Measurements from ENCODE around the gene DOK4.

Gene DOK4

DNA sequence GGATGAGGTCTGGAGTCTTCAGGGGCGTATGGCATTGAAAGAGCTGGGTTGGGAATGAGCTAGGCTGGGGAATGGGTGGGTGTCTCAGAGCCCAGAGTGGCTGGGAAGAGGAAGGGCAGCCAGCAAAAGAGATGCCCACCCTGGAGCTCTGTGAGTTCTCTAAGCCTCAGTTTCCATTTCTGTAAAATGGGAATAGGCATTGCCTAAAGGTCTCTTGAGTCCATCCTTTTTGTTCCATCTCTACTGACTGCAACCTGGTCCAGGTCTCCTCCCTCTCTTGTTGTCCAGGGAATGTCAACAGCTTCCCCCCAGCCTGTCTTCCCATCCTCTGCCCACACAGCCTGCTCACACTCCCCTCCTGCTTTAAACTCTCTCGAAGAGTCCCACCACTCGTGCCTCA lies 30.5 kb upstream of the DOK4 start:
- Histone ChIP-seq H3K36me3 (ENCODE audit: control insufficient read depth, insufficient read depth, low read length) (no peaks in the 10 kb centered on the region), H3K9ac (ENCODE audit: low read length) (no peak overlapping the region), H3K4me3 (ENCODE audit: low read length) (no peak overlapping the region), H3K4me1 (ENCODE audit: control insufficient read depth, insufficient read depth, low read length) (no peaks in the 10 kb centered on the region), H3K9me3 (ENCODE audit: control insufficient read depth, low read length) (no peaks in the 10 kb centered on the region), H3K27me3 (ENCODE audit: control insufficient read depth, insufficient read depth, low read length) (no peaks in the 10 kb centered on the region)

DNA sequence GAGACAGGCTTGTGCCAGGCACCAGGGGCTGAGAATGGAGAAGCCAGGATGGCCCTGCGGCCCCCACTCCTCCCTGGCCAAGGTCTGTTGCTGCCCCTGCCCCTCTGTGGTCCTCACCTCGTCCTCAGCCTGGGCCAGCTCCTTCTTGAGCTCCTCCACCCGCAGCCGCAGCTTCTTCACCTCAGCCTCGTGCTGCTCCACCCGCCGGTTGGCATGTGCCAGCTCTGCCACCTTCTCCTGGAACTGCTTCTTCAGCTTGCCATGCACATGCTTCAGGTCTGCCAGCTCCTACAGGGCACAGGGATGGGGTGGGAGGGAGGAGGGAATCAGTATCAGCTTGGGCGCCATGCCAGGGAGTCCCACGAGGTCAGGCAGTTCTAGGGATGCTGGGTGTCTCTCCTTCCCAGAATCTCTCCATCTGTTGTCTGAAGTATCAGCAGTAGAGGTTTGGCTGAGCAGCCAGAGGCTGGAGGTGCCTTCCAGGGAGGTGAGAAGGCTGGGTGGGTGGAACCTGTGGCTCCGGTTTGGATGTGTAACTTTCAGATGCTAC lies 30.0 kb upstream of the DOK4 start:
- Histone ChIP-seq H3K9ac (ENCODE audit: low read length) (no peak overlapping the region), H3K27me3 (ENCODE audit: control insufficient read depth, insufficient read depth, low read length) (no peaks in the 10 kb centered on the region), H3K9me3 (ENCODE audit: control insufficient read depth, low read length) (no peaks in the 10 kb centered on the region), H3K4me1 (ENCODE audit: control insufficient read depth, insufficient read depth, low read length) (no peaks in the 10 kb centered on the region), H3K4me3 (ENCODE audit: low read length) (no peak overlapping the region), H3K36me3 (ENCODE audit: control insufficient read depth, insufficient read depth, low read length) (no peaks in the 10 kb centered on the region)

GRCh38 chr16:57514791-57515600 lies 28.7 kb upstream of the DOK4 start:
- Histone ChIP-seq H3K4me3 (ENCODE audit: low read length) (no peak overlapping the region), H3K9ac (ENCODE audit: low read length) (no peak overlapping the region), H3K27me3 (ENCODE audit: control insufficient read depth, insufficient read depth, low read length) (no peaks in the 10 kb centered on the region), H3K4me1 (ENCODE audit: control insufficient read depth, insufficient read depth, low read length) (peaks cover 3% of the 10 kb centered on the region), H3K36me3 (ENCODE audit: control insufficient read depth, insufficient read depth, low read length) (no peaks in the 10 kb centered on the region), H3K9me3 (ENCODE audit: control insufficient read depth, low read length) (no peaks in the 10 kb centered on the region)

DNA sequence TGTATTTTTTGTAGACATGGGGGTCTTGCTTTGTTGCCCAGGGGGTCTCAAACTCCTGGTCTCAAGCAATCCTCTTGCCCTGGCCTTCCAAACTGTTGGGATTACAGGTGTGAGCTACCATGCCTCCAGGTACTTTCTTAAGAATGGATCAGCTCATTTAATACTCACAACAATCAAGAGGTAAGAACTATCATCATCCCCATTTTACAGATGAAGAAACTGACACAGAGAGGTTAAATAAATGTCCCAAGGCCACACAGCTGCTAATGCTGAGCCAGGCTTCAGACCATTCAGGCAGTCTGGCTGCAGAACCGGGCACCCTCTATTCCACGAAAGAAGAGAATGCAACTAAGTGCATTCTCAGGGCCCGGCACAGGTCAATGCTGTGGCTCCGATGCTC lies 28.1 kb upstream of the DOK4 start:
- peaks cover 6% of the 10 kb centered on the region for H3K4me1 ChIP-seq (ENCODE audit: control insufficient read depth, insufficient read depth, low read length)
- H3K36me3 ChIP-seq (ENCODE audit: control insufficient read depth, insufficient read depth, low read length), result no peaks in the 10 kb centered on the region
- H3K9me3 ChIP-seq (ENCODE audit: control insufficient read depth, low read length), result no peaks in the 10 kb centered on the region
- peaks cover 3% of the 10 kb centered on the region for H3K27me3 ChIP-seq (ENCODE audit: control insufficient read depth, insufficient read depth, low read length)
- H3K9ac ChIP-seq (ENCODE audit: low read length), result no peak overlapping the region
- no peak overlapping the region for H3K4me3 ChIP-seq (ENCODE audit: low read length)

GRCh38 chr16:57513371-57514102 lies 27.2 kb upstream of the DOK4 start:
- Histone ChIP-seq H3K9me3 (ENCODE audit: control insufficient read depth, low read length) (no peaks in the 10 kb centered on the region), H3K9ac (ENCODE audit: low read length) (no peak overlapping the region), H3K27me3 (ENCODE audit: control insufficient read depth, insufficient read depth, low read length) (peaks cover 3% of the 10 kb centered on the region), H3K4me1 (ENCODE audit: control insufficient read depth, insufficient read depth, low read length) (peaks cover 6% of the 10 kb centered on the region), H3K36me3 (ENCODE audit: control insufficient read depth, insufficient read depth, low read length) (no peaks in the 10 kb centered on the region), H3K4me3 (ENCODE audit: low read length) (no peak overlapping the region)

DNA sequence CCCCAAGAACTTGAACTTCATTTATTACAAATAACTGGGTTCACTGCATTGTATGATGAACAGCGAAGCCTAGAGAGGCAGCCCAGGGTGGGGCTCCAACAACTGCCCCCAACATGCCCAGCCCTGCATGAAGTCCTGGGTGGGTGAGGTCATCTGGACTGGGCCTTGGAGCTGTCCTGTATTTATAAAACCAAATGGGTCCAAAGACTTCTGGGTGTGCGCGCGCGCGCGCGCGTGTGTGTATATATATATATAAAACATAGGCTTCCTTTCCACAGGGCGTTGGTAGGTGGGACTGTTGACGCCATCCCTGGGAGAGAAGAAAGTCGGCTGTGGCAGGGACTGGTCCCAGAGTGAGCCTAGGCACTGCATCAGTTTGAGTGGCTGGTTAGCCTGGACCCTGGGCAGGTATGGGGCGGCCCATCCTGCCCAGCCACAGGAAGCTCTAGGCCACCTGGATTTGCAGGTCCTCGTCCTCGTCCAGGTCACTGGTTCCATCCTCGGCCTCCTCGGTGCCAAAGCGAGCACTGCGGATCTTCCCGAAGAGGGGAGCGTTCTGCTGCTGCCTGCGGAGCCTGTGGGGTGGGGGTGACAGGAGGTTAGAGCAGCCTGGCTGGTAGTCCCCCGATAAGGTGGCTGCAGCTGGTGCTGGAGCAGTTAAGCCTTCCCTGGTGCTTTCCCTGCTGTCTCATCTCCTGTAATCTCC lies 26.2 kb upstream of the DOK4 start:
- Histone ChIP-seq H3K9me3 (ENCODE audit: control insufficient read depth, low read length) (no peaks in the 10 kb centered on the region), H3K9ac (ENCODE audit: low read length) (no peak overlapping the region), H3K27me3 (ENCODE audit: control insufficient read depth, insufficient read depth, low read length) (peaks cover 7% of the 10 kb centered on the region), H3K4me1 (ENCODE audit: control insufficient read depth, insufficient read depth, low read length) (peaks cover 6% of the 10 kb centered on the region), H3K4me3 (ENCODE audit: low read length) (no peak overlapping the region), H3K36me3 (ENCODE audit: control insufficient read depth, insufficient read depth, low read length) (no peaks in the 10 kb centered on the region)

GRCh38 chr16:57510016-57510871 lies 24.0 kb upstream of the DOK4 start:
- Histone ChIP-seq H3K9ac (ENCODE audit: low read length) (no peak overlapping the region), H3K27me3 (ENCODE audit: control insufficient read depth, insufficient read depth, low read length) (peaks cover 14% of the 10 kb centered on the region), H3K9me3 (ENCODE audit: control insufficient read depth, low read length) (no peaks in the 10 kb centered on the region), H3K4me3 (ENCODE audit: low read length) (no peak overlapping the region), H3K4me1 (ENCODE audit: control insufficient read depth, insufficient read depth, low read length) (peaks cover 6% of the 10 kb centered on the region), H3K36me3 (ENCODE audit: control insufficient read depth, insufficient read depth, low read length) (no peaks in the 10 kb centered on the region)

DNA sequence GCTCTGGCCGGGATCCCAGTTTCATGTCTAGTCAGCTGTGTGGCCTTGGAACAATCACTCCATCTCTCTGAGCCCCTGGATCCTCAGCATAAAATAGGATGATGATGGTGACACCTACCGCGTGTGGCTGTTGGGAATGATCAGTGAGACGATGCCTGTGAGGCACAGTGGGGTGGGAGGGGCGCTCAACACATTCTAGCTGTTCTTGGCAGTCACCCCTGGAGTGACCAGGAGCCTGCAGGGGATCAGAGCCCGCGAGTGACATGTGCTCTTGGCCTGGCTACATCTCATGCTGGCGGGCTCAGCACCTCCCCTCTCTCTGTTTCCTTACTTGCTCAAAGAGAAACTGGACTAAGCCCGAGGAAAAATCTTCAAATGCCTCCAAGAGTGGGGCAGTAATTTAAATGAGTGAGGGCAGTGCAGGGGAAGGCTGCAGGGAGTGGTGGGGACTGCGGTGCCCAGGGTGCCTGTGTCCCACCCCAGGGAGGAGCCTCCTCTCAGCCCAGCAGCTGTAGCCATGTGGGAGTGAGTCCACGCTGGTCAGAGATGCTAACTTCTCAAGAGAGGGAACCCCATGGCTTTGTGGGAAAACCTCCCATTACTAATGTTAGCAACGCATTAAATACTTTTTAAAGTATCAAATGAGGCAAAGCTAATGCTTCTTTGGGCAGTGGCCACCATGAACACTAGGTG lies 23.1 kb upstream of the DOK4 start:
- Histone ChIP-seq H3K36me3 (ENCODE audit: control insufficient read depth, insufficient read depth, low read length) (no peaks in the 10 kb centered on the region), H3K27me3 (ENCODE audit: control insufficient read depth, insufficient read depth, low read length) (peaks cover 14% of the 10 kb centered on the region), H3K9ac (ENCODE audit: low read length) (no peak overlapping the region), H3K4me1 (ENCODE audit: control insufficient read depth, insufficient read depth, low read length) (peaks cover 6% of the 10 kb centered on the region), H3K4me3 (ENCODE audit: low read length) (no peak overlapping the region), H3K9me3 (ENCODE audit: control insufficient read depth, low read length) (no peaks in the 10 kb centered on the region)

- Histone ChIP-seq H3K9ac (ENCODE audit: low read length) (no peak overlapping the region), H3K27me3 (ENCODE audit: control insufficient read depth, insufficient read depth, low read length) (peaks cover 14% of the 10 kb centered on the region), H3K36me3 (ENCODE audit: control insufficient read depth, insufficient read depth, low read length) (no peaks in the 10 kb centered on the region), H3K4me1 (ENCODE audit: control insufficient read depth, insufficient read depth, low read length) (peaks cover 6% of the 10 kb centered on the region), H3K9me3 (ENCODE audit: control insufficient read depth, low read length) (no peaks in the 10 kb centered on the region), H3K4me3 (ENCODE audit: low read length) (no peak overlapping the region)
Observed at GRCh38 chr16:57508035-57508425, 21.7 kb upstream of the DOK4 start.

GRCh38 chr16:57507136-57508034 lies 21.1 kb upstream of the DOK4 start:
- no peaks in the 10 kb centered on the region for H3K9me3 ChIP-seq (ENCODE audit: control insufficient read depth, low read length)
- H3K36me3 ChIP-seq (ENCODE audit: control insufficient read depth, insufficient read depth, low read length), result no peaks in the 10 kb centered on the region
- H3K4me3 ChIP-seq (ENCODE audit: low read length), result no peak overlapping the region
- H3K4me1 ChIP-seq (ENCODE audit: control insufficient read depth, insufficient read depth, low read length), result peaks cover 6% of the 10 kb centered on the region
- H3K27me3 ChIP-seq (ENCODE audit: control insufficient read depth, insufficient read depth, low read length), result peaks cover 14% of the 10 kb centered on the region
- no peak overlapping the region for H3K9ac ChIP-seq (ENCODE audit: low read length)
